Activated naive CD4-positive, alpha-beta T cell treated with anti-CD3 and anti-CD28 coated beads, Interleukin-2, amount 50 U/mL, for 24 hours (primary cell): ENCODE data around the gene MYO1B.

Experiments used
- H3K27ac Mint-ChIP-seq: one replicate; pipeline ENCODE4 v1.8.0; 2021; ENCODE audit warnings: mild to moderate bottlenecking, mixed read lengths
- H3K27me3 Mint-ChIP-seq: one replicate; pipeline ENCODE4 v1.8.0; 2021; ENCODE audit warnings: mixed read lengths
- H3K36me3 Mint-ChIP-seq: one replicate; pipeline ENCODE4 v1.8.0; 2021; ENCODE audit warnings: mixed read lengths
- H3K4me1 Mint-ChIP-seq: one replicate; pipeline ENCODE4 v1.8.0; 2021; ENCODE audit warnings: mixed read lengths
- H3K4me3 Mint-ChIP-seq: one replicate; pipeline ENCODE4 v1.8.0; 2021; ENCODE audit warnings: mild to moderate bottlenecking, mixed read lengths
- H3K9me3 Mint-ChIP-seq: one replicate; pipeline ENCODE4 v1.8.0; 2021; ENCODE audit warnings: mixed read lengths

MYO1B gene

GRCh38 chr2:191245046-191245868 is at the start of gene MYO1B:
TSS of gene MYO1B (plus strand) at chr2:191245404. CDS start at chr2:191276896, 31,492 bp downstream.
- peaks cover 5% of the 10 kb centered on the region for H3K27me3 Mint-ChIP-seq
- peaks cover 1% of the 10 kb centered on the region for H3K36me3 Mint-ChIP-seq
- peak within 1 kb of the TSS; percentile 77 for H3K4me3 Mint-ChIP-seq
- H3K27ac Mint-ChIP-seq = peak within 1 kb of the TSS; percentile 59
- H3K9me3 Mint-ChIP-seq = no peaks in the 10 kb centered on the region
- peaks cover 16% of the 10 kb centered on the region for H3K4me1 Mint-ChIP-seq

- no peak overlapping the region for H3K4me3 Mint-ChIP-seq
- H3K27ac Mint-ChIP-seq = peak overlapping the region; percentile 31
- H3K9me3 Mint-ChIP-seq = no peaks in the 10 kb centered on the region
- H3K36me3 Mint-ChIP-seq = no peaks in the 10 kb centered on the region
- no peaks in the 10 kb centered on the region for H3K27me3 Mint-ChIP-seq
- peaks cover 46% of the 10 kb centered on the region for H3K4me1 Mint-ChIP-seq
These were observed 48.1 kb upstream of the MYO1B start for GRCh38 chr2:191197096-191197495.

- Mint-ChIP-seq H3K9me3 (no peaks in the 10 kb centered on the region), H3K4me3 (no peak overlapping the region), H3K27me3 (no peaks in the 10 kb centered on the region), H3K27ac (no peak overlapping the region), H3K4me1 (peaks cover 46% of the 10 kb centered on the region), H3K36me3 (no peaks in the 10 kb centered on the region)
These were observed 46.9 kb upstream of the MYO1B start for GRCh38 chr2:191198271-191198670.

GRCh38 chr2:191199929-191200512 is 45.2 kb upstream of the MYO1B start:
- peaks cover 42% of the 10 kb centered on the region for H3K4me1 Mint-ChIP-seq
- no peaks in the 10 kb centered on the region for H3K9me3 Mint-ChIP-seq
- no peak overlapping the region for H3K4me3 Mint-ChIP-seq
- peaks cover 2% of the 10 kb centered on the region for H3K36me3 Mint-ChIP-seq
- no peak overlapping the region for H3K27ac Mint-ChIP-seq
- no peaks in the 10 kb centered on the region for H3K27me3 Mint-ChIP-seq

GRCh38 chr2:191200910-191201309 is 44.3 kb upstream of the MYO1B start:
- no peak overlapping the region for H3K4me3 Mint-ChIP-seq
- H3K27ac Mint-ChIP-seq = no peak overlapping the region
- peaks cover 42% of the 10 kb centered on the region for H3K4me1 Mint-ChIP-seq
- peaks cover 2% of the 10 kb centered on the region for H3K36me3 Mint-ChIP-seq
- H3K27me3 Mint-ChIP-seq = no peaks in the 10 kb centered on the region
- no peaks in the 10 kb centered on the region for H3K9me3 Mint-ChIP-seq

- Mint-ChIP-seq H3K27ac (peak overlapping the region; percentile 41), H3K4me1 (peaks cover 54% of the 10 kb centered on the region), H3K27me3 (no peaks in the 10 kb centered on the region), H3K9me3 (no peaks in the 10 kb centered on the region), H3K4me3 (no peak overlapping the region), H3K36me3 (peaks cover 2% of the 10 kb centered on the region)
These were observed 42.9 kb upstream of the MYO1B start for GRCh38 chr2:191202209-191202721.

GRCh38 chr2:191202881-191203397 is 42.3 kb upstream of the MYO1B start:
- H3K4me3 Mint-ChIP-seq = no peak overlapping the region
- H3K36me3 Mint-ChIP-seq = peaks cover 2% of the 10 kb centered on the region
- H3K27me3 Mint-ChIP-seq = no peaks in the 10 kb centered on the region
- H3K27ac Mint-ChIP-seq = peak overlapping the region; percentile 41
- peaks cover 51% of the 10 kb centered on the region for H3K4me1 Mint-ChIP-seq
- H3K9me3 Mint-ChIP-seq = no peaks in the 10 kb centered on the region

GRCh38 chr2:191204433-191204832 is 40.8 kb upstream of the MYO1B start:
- H3K27ac Mint-ChIP-seq = peak overlapping the region; percentile 73
- H3K36me3 Mint-ChIP-seq = peaks cover 2% of the 10 kb centered on the region
- H3K27me3 Mint-ChIP-seq = no peaks in the 10 kb centered on the region
- H3K9me3 Mint-ChIP-seq = no peaks in the 10 kb centered on the region
- peaks cover 51% of the 10 kb centered on the region for H3K4me1 Mint-ChIP-seq
- peak overlapping the region; percentile 76 for H3K4me3 Mint-ChIP-seq

- Mint-ChIP-seq H3K4me1 (peaks cover 44% of the 10 kb centered on the region), H3K9me3 (peaks cover 5% of the 10 kb centered on the region), H3K36me3 (peaks cover 6% of the 10 kb centered on the region), H3K4me3 (peak overlapping the region; percentile 53), H3K27me3 (no peaks in the 10 kb centered on the region), H3K27ac (peak overlapping the region; percentile 66)
These were observed 38.4 kb upstream of the MYO1B start for GRCh38 chr2:191206613-191207471.

- H3K27me3 Mint-ChIP-seq = no peaks in the 10 kb centered on the region
- peaks cover 25% of the 10 kb centered on the region for H3K4me1 Mint-ChIP-seq
- peaks cover 14% of the 10 kb centered on the region for H3K36me3 Mint-ChIP-seq
- H3K27ac Mint-ChIP-seq = no peak overlapping the region
- no peak overlapping the region for H3K4me3 Mint-ChIP-seq
- H3K9me3 Mint-ChIP-seq = peaks cover 21% of the 10 kb centered on the region
These were observed 35.9 kb upstream of the MYO1B start for GRCh38 chr2:191209340-191209739.

GRCh38 chr2:191212119-191212518 is 33.1 kb upstream of the MYO1B start:
- no peak overlapping the region for H3K27ac Mint-ChIP-seq
- H3K4me1 Mint-ChIP-seq = peaks cover 4% of the 10 kb centered on the region
- H3K9me3 Mint-ChIP-seq = peaks cover 21% of the 10 kb centered on the region
- no peaks in the 10 kb centered on the region for H3K27me3 Mint-ChIP-seq
- no peak overlapping the region for H3K4me3 Mint-ChIP-seq
- H3K36me3 Mint-ChIP-seq = peaks cover 15% of the 10 kb centered on the region

GRCh38 chr2:191213333-191213732 is 31.9 kb upstream of the MYO1B start:
- Mint-ChIP-seq H3K4me1 (peaks cover 8% of the 10 kb centered on the region), H3K27me3 (no peaks in the 10 kb centered on the region), H3K9me3 (peaks cover 21% of the 10 kb centered on the region), H3K27ac (no peak overlapping the region), H3K36me3 (peaks cover 15% of the 10 kb centered on the region), H3K4me3 (no peak overlapping the region)

- Mint-ChIP-seq H3K4me3 (no peak overlapping the region), H3K27me3 (no peaks in the 10 kb centered on the region), H3K9me3 (peaks cover 28% of the 10 kb centered on the region), H3K4me1 (peaks cover 15% of the 10 kb centered on the region), H3K27ac (no peak overlapping the region), H3K36me3 (peaks cover 19% of the 10 kb centered on the region)
These were observed 30.0 kb upstream of the MYO1B start for GRCh38 chr2:191215230-191215629.

GRCh38 chr2:191215666-191216065 is 29.5 kb upstream of the MYO1B start:
- peaks cover 21% of the 10 kb centered on the region for H3K36me3 Mint-ChIP-seq
- no peak overlapping the region for H3K27ac Mint-ChIP-seq
- H3K4me3 Mint-ChIP-seq = no peak overlapping the region
- no peaks in the 10 kb centered on the region for H3K27me3 Mint-ChIP-seq
- peaks cover 18% of the 10 kb centered on the region for H3K4me1 Mint-ChIP-seq
- peaks cover 32% of the 10 kb centered on the region for H3K9me3 Mint-ChIP-seq

- Mint-ChIP-seq H3K27ac (no peak overlapping the region), H3K9me3 (peaks cover 22% of the 10 kb centered on the region), H3K4me1 (peaks cover 18% of the 10 kb centered on the region), H3K27me3 (no peaks in the 10 kb centered on the region), H3K4me3 (no peak overlapping the region), H3K36me3 (peaks cover 12% of the 10 kb centered on the region)
These were observed 27.6 kb upstream of the MYO1B start for GRCh38 chr2:191217580-191217979.
